ENCODE results near the gene DES. TPM values are rescaled to one million over a fixed set of nuclear protein-coding genes. Genes with fewer than 3 reads are reported as not detected.

Gene DES
- total and polyA plus RNA-seq, 8 donors = 8.7 to 101 (median 28.5) TPM

DNA sequence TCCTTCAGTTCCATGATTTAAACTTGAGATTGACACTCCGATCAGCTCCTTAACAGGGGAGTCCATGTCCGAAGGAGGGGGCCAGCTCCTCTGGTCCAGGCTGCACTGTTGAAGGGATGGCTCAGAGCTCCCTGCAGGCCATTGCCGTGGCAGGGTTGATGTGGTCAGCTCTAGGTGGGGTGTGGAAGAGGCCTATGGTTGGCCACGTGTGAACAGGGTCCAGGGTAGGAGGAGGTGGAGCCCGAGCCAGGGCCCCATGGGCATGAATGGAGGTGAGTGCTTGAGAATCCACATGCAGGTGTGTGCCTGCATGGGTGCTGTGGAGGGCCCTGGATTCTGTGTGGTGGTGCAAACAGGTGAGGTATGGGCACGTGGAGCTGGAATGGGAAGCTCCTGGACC, 17.5 kb downstream of the DES start:
- intact Hi-C loops (cut with DNase I) = no loop called here
- Histone ChIP-seq H3K4me1 (peaks cover 0 to 9% of the 10 kb centered on the region in 2 donors), H3K4me3 (no peak overlapping the region), H3K36me3 (no peaks in the 10 kb centered on the region), H3K27me3 (peaks cover 15 to 76% of the 10 kb centered on the region in 2 donors), H3K27ac (no peak overlapping the region), H3K9me3 (no peaks in the 10 kb centered on the region)
- DNase-seq = no peak
- ATAC-seq = no peak
- TF ChIP-seq, protein P1, sequence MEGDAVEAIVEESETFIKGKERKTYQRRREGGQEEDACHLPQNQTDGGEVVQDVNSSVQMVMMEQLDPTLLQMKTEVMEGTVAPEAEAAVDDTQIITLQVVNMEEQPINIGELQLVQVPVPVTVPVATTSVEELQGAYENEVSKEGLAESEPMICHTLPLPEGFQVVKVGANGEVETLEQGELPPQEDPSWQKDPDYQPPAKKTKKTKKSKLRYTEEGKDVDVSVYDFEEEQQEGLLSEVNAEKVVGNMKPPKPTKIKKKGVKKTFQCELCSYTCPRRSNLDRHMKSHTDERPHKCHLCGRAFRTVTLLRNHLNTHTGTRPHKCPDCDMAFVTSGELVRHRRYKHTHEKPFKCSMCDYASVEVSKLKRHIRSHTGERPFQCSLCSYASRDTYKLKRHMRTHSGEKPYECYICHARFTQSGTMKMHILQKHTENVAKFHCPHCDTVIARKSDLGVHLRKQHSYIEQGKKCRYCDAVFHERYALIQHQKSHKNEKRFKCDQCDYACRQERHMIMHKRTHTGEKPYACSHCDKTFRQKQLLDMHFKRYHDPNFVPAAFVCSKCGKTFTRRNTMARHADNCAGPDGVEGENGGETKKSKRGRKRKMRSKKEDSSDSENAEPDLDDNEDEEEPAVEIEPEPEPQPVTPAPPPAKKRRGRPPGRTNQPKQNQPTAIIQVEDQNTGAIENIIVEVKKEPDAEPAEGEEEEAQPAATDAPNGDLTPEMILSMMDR (IDR thresholded peaks at IDR 0.05) = no peak

DNA sequence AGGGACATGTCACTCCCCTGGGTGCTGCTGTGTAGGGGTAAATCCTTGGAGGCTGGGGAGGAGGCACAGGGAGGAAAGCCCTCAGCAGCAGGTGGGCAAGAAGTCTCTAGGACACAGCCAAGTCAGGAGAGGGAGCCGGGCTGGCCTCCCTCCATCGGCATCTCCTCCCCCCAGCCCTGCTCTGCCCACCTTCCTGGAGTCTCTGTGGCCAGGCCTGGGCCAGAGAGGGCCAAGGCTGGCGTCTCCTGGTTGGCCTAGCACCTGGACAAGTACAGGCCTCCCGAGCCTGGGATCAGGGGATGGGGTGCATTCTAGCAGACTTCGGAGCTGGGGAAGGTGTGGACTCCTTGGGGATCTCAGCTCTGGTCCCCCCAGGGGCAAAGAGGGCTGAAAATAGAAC, 18.3 kb downstream of the DES start:
- no peak overlapping the region for H3K27ac ChIP-seq
- H3K9me3 ChIP-seq = no peaks in the 10 kb centered on the region
- H3K27me3 ChIP-seq = peaks cover 22 to 83% of the 10 kb centered on the region in 2 donors
- DNase-seq = no peak
- no peak for ATAC-seq
- no peaks in the 10 kb centered on the region for H3K36me3 ChIP-seq
- peaks cover 0 to 17% of the 10 kb centered on the region in 2 donors for H3K4me1 ChIP-seq
- intact Hi-C loops (cut with DNase I) = no loop called here
- TF ChIP-seq, protein P1 (IDR thresholded peaks at IDR 0.05) = no peak
- no peak overlapping the region for H3K4me3 ChIP-seq

DNA sequence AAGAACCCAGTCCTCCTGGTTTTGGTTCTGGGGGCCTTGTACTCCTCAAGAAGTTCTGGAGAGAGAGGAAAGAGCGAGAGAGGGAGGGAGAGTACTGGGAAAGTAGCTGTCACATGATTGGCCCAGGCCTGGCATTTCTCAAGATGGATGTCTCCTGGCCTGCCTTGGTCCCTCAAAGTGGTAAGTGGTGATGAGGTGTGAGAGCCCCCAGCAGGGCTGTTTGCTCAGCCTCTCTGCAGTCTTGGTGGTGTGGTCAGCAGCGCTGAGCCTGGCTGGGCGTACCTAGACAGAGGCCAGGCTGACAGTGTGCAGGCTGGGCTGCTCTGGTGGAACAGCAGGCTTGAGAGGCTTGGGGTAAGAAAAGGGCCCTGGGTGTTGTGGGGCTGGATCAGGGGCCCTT, 19.0 kb downstream of the DES start:
- Histone ChIP-seq H3K27ac (no peak overlapping the region), H3K4me1 (peaks cover 0 to 19% of the 10 kb centered on the region in 2 donors), H3K27me3 (peaks cover 24 to 90% of the 10 kb centered on the region in 2 donors), H3K36me3 (no peaks in the 10 kb centered on the region), H3K4me3 (no peak overlapping the region), H3K9me3 (no peaks in the 10 kb centered on the region)
- ATAC-seq = no peak
- TF ChIP-seq, protein P1 (IDR thresholded peaks at IDR 0.05) = no peak
- intact Hi-C loops (cut with DNase I) = no loop called here
- no peak for DNase-seq

DNA sequence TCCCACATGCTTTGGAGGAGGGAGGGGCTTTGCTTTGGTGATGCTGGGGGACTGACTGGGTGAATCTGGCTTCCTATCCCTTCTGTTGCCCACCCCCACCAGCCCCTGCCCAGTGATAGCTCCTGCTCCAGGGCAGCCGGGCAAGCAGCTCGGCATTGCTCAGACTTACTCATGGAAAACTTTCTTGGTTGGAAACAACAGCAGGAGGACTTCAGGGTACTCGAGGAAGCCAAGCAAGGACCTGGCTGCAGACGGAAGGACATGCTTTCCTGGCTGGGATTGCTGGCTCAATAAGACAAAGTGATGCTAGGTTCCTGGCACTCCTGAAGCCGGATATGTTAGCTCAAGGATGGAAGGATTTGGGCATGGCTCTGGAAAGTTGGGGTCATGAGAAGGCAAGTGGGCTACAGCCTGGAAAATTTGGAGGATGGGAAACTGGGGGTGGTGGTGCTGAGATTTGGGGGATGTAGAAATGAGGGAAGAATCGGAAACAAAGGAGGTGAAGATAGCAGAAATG, 19.6 kb downstream of the DES start:
- H3K4me3 ChIP-seq = no peak overlapping the region
- ATAC-seq = no peak
- H3K9me3 ChIP-seq = no peaks in the 10 kb centered on the region
- intact Hi-C loops (cut with DNase I) = no loop called here
- no peaks in the 10 kb centered on the region for H3K36me3 ChIP-seq
- peaks cover 0 to 23% of the 10 kb centered on the region in 2 donors for H3K4me1 ChIP-seq
- no peak overlapping the region for H3K27ac ChIP-seq
- no peak for DNase-seq
- H3K27me3 ChIP-seq = peaks cover 24 to 92% of the 10 kb centered on the region in 2 donors
- TF ChIP-seq, protein P1 (IDR thresholded peaks at IDR 0.05) = no peak

DNA sequence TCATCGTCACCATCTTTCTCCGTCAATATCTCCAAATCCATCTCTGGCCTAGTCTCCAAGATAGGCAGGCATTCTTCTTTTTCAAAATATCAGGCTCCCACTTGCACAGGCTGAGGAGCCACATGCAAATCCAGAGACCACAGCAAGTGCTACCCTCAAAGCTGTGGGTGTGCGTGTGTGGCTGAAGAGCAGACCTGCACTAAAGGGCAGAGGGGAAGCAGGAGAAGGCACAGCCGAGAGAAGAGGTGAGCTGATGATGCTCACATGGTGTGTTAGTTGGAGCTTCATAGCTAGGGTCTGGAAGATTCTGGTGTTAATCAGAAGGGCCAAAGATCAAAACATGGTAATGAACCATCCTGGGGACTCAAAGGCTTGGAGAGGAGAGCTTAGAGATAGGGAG, 20.3 kb downstream of the DES start:
- Histone ChIP-seq H3K36me3 (no peaks in the 10 kb centered on the region), H3K9me3 (no peaks in the 10 kb centered on the region), H3K4me3 (no peak overlapping the region), H3K27me3 (peaks cover 24 to 92% of the 10 kb centered on the region in 2 donors), H3K4me1 (peaks cover 0 to 23% of the 10 kb centered on the region in 2 donors), H3K27ac (no peak overlapping the region)
- intact Hi-C loops (cut with DNase I) = no loop called here
- DNase-seq (no peak), ATAC-seq (no peak)
- TF ChIP-seq, protein P1 (IDR thresholded peaks at IDR 0.05) = no peak

Measured in left lung (tissue), 10 donors.